HepG2 (cell line): ENCODE measurements around the gene NLRP6. TPM values are rescaled to one million over a fixed set of nuclear protein-coding genes. Genes with fewer than 3 reads are reported as not detected.

Experiments used
- AHDC1 ChIP-seq: sonication (generic); formaldehyde crosslinking; IDR thresholded peaks from 2 replicates; pipeline ENCODE4 v1.5.1; 2020; ENCODE audit warnings: mild to moderate bottlenecking, missing genetic modification reagents, borderline replicate concordance
- ASH2L ChIP-seq: fragments of 300-600, 200-600 bp; sonication (generic); IDR thresholded peaks from 2 replicates; pipeline ENCODE4 v1.7.0; 2017; ENCODE audit warnings: low read depth, mild to moderate bottlenecking, moderate library complexity, mixed read lengths, low read length; ENCODE audit not compliant: insufficient read length
- IRF1 ChIP-seq: sonication (generic); formaldehyde crosslinking; IDR thresholded peaks from 2 replicates; pipeline ENCODE4 v1.4.0; 2020; ENCODE audit warnings: low read depth, mild to moderate bottlenecking, missing genetic modification reagents
- JDP2 ChIP-seq: sonication (generic); formaldehyde crosslinking; IDR thresholded peaks from 2 replicates; pipeline ENCODE4 v1.8.1; 2022; ENCODE audit warnings: missing genetic modification reagents, borderline replicate concordance
- KAT8 ChIP-seq: IDR thresholded peaks from 2 replicates; pipeline ENCODE4 v1.6.1; 2016; ENCODE audit warnings: missing genetic modification reagents, missing compliant biosample characterization
- KDM1A ChIP-seq: IDR thresholded peaks from 2 replicates; pipeline ENCODE4 v1.6.1; 2016; ENCODE audit warnings: missing compliant biosample characterization
- KDM3A ChIP-seq: IDR thresholded peaks from 2 replicates; pipeline ENCODE4 v1.6.1; 2018; ENCODE audit warnings: low read depth, missing compliant biosample characterization
- KLF11 ChIP-seq: IDR thresholded peaks from 2 replicates; pipeline ENCODE4 v1.6.1; 2016; ENCODE audit warnings: missing compliant biosample characterization
- KMT2B ChIP-seq: IDR thresholded peaks from 2 replicates; pipeline ENCODE4 v1.6.1; 2016; ENCODE audit warnings: missing genetic modification reagents, missing compliant biosample characterization
- MAZ ChIP-seq, 2 experiments: sonication (generic) in 1 of 2; formaldehyde crosslinking in 1 of 2; IDR thresholded peaks; 2 replicates each; pipeline versions ENCODE4 v1.5.0 to v1.6.1; 2012 to 2020; ENCODE audit warnings: low read depth in 2 of 2, mild to moderate bottlenecking in 2 of 2, borderline replicate concordance in 1 of 2, improper control_type of control experiment in 1 of 2, low read length in 1 of 2, missing genetic modification reagents in 1 of 2, moderate library complexity in 1 of 2
- MED1 ChIP-seq: sonication (generic); formaldehyde crosslinking; IDR thresholded peaks from 2 replicates; pipeline ENCODE4 v1.4.0; 2020; ENCODE audit warnings: missing genetic modification reagents
- PAF1 ChIP-seq: IDR thresholded peaks from 2 replicates; pipeline ENCODE4 v1.6.1; 2016; ENCODE audit warnings: missing genetic modification reagents, missing compliant biosample characterization
- RNF219 ChIP-seq: sonication (generic); formaldehyde crosslinking; IDR thresholded peaks from 2 replicates; pipeline ENCODE4 v1.5.0; 2020; ENCODE audit warnings: mild to moderate bottlenecking, missing genetic modification reagents
- TBX3 ChIP-seq: fragments of 450-650 bp; IDR thresholded peaks from 2 replicates; pipeline ENCODE4 v1.6.1; 2017; ENCODE audit warnings: antibody characterized with exemption, mild to moderate bottlenecking, inconsistent platforms, borderline replicate concordance
- ZFY ChIP-seq: sonication (generic); formaldehyde crosslinking; IDR thresholded peaks from 2 replicates; pipeline ENCODE4 v1.4.0; 2020; ENCODE audit warnings: missing genetic modification reagents
- ZNF33B ChIP-seq: sonication (generic); formaldehyde crosslinking; IDR thresholded peaks from 2 replicates; pipeline ENCODE4 v1.5.1; 2020; ENCODE audit warnings: mild to moderate bottlenecking, missing genetic modification reagents
- ZNF382 ChIP-seq: sonication (generic); formaldehyde crosslinking; IDR thresholded peaks from 2 replicates; pipeline ENCODE4 v1.5.0; 2020; ENCODE audit warnings: missing genetic modification reagents, mild to moderate bottlenecking, borderline replicate concordance
- ZNF660 ChIP-seq: sonication (generic); formaldehyde crosslinking; IDR thresholded peaks from 2 replicates; pipeline ENCODE4 v1.5.1; 2020; ENCODE audit warnings: mild to moderate bottlenecking, low read depth, missing genetic modification reagents, borderline replicate concordance
- ZNF775 ChIP-seq: sonication (generic); formaldehyde crosslinking; IDR thresholded peaks from 2 replicates; pipeline ENCODE4 v1.4.0; 2020; ENCODE audit warnings: missing genetic modification reagents, mild to moderate bottlenecking, moderate library complexity, borderline replicate concordance
- ZNF891 ChIP-seq: sonication (generic); formaldehyde crosslinking; IDR thresholded peaks from 2 replicates; pipeline ENCODE4 v1.5.0; 2020; ENCODE audit warnings: mild to moderate bottlenecking, missing genetic modification reagents
- polyA plus RNA-seq, 8 experiments: library from polyadenylated mRNA; depleted of rRNA in 3 of 8; stranded (reverse) in 7 of 8; unstranded in 1 of 8; fragments of >200 nt; fragmentation: Illumina TruSeq in 4 of 8; extraction: Trizol in 4 of 8; gene quantifications; 2 replicates each; pipeline versions ENCODE4 v1.2.1 to v1.2.3, GENCODE V29; 2011 to 2016; ENCODE audit warnings: low read depth in 4 of 8, missing spikeins in 1 of 8, mixed read lengths in 1 of 8; ENCODE audit not compliant: insufficient read depth in 1 of 8
- total RNA-seq, 5 experiments: library from RNA; depleted of rRNA; stranded (reverse); fragments of >200 nt; fragmentation: Illumina TruSeq; extraction: Trizol; gene quantifications; 2 replicates each; pipeline ENCODE4 v1.2.3, GENCODE V29; 2016; ENCODE audit warnings: low read depth in 1 of 5

Gene NLRP6
- total and polyA plus RNA-seq, 2 of the 13 experiments (the other 11 are each of a cell fraction or from before 2014, with no cell fraction given): not detected

GRCh38 chr11:236774-237767 lies 41.1 kb upstream of the NLRP6 start, which contains the start of gene PSMD13 (continued):
- TF ChIP-seq AHDC1 (CRISPR knock-in tag) (no peak), TBX3 (no peak), IRF1 (CRISPR knock-in tag) (no peak), ZNF33B (no peak), ZNF775 (CRISPR knock-in tag) (no peak), KAT8 (CRISPR knock-in tag) (peak; percentile 96), ZNF660 (no peak), PAF1 (no peak), ASH2L (peak; percentile 87), MED1 (CRISPR knock-in tag) (peak; percentile 50; the same call in 1 of the 2 replicates), MAZ (IDR thresholded peaks at IDR 0.05; ENCODE audit: borderline replicate concordance, low read depth, low read length) (no peak), MAZ (CRISPR knock-in tag; IDR thresholded peaks at IDR 0.05; ENCODE audit: low read depth) (peak; percentile 47; the same call in 1 of the 2 replicates), KMT2B (CRISPR knock-in tag) (peak; percentile 93), KDM1A (CRISPR knock-in tag) (no peak), JDP2 (CRISPR knock-in tag) (no peak), RNF219 (CRISPR knock-in tag) (no peak), ZNF382 (CRISPR knock-in tag) (no peak), KDM3A (no peak; the same call in 1 of the 2 replicates), ZNF891 (CRISPR knock-in tag) (peak; percentile 44; the same call in 1 of the 2 replicates), ZFY (CRISPR knock-in tag) (peak; percentile 78), KLF11 (CRISPR knock-in tag) (peak; percentile 44; the same call in 1 of the 2 replicates)
